ENCODE data around the gene FAM20A.

The FAM20A gene

GRCh38 chr17:68600931-68601564, at the start of gene FAM20A:
TSS of gene FAM20A (minus strand) at chr17:68601367. CDS start at chr17:68600666, 701 bp downstream.
- no peak for DNase-seq (ENCODE audit: low read depth in 1 of 2, low spot score in 1 of 2)

- DNase-seq (ENCODE audit: low read depth in 1 of 2, low spot score in 1 of 2) = no peak
Measured at GRCh38 chr17:68649324-68649723, 48.2 kb upstream of the FAM20A start.

DNA sequence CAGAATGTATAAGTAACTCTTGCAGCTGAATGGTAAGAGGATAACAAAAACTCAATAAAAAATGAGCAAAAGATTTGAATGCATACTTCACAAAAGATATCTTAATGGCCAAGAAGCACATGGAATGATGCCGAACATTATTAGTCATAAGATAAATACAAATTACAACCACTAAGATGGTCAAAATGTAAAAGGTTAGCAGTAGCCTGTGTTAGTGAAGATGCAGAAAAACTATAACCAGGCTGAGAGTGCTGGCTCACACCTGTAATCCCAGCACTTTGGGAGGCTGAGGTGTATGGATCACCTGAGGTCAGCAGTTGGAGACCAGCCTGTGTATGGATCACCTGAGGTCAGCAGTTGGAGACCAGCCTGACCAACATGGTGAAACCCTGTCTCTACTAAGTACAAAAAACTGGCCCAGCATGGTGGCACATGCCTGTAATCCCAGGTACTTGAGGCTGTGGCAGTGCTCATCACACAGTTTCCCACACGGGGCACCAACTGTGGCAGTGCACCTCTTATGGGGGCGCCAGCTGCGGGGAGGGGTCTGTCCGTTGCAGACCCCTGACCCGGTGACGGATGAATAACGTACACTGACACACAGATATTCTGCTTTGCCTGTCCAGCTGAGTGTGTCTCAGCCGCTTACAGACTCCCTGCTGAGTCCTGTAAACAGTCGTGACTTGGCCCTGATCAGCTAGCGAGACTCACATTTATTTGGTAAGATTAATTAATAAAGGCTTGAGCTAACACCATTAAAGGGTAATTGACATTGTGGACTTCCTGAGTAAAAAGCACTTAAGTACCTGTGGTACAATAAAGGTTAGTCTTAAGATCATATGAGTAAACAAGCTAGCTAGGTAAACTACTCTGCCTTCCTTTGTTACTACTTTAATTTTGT, 45.7 kb upstream of the FAM20A start:
- no peak for DNase-seq (ENCODE audit: low read depth in 1 of 2, low spot score in 1 of 2)

GRCh38 chr17:68642118-68642412, 40.9 kb upstream of the FAM20A start:
- DNase-seq (ENCODE audit: low read depth in 1 of 2, low spot score in 1 of 2) = no peak

DNA sequence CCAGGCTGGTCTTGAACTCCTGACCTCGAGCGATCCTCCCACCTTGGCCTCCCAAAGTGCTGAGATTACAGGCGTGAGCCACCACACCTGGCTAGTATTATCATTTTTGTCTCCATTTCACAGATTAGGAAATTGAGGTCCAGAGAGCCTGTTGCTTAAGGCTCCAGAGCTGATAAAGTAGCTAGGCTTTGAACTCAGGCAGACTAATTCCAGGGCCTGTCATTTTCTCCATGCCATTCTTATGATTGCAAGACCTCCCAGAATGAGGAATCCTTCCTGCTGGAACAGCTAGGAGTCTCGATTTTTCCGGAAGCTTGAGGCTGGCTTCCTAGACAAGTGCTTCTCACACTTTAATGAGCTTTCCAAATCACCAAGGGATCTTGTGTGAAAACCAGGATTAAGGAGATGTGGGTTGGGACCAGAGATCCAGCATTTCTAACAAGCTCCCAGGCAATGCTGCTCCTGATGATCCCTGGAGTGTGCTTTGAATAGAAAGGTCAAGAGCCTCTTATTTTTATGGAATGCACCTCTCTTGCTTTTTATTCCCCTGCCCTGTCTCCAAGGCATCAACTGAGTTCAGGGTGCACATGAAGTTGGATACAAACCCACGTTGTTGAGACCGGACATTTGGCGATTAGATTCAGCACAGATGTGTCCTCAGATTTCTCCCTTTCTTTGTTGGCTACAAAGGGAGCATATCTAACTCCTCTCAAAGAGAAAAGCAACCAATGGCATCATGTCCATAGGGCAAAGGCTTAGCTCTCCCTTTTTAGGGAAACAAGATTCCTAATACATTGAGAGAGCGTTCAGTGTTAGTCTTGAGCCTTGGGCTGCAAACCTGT, 40.3 kb upstream of the FAM20A start:
- no peak for DNase-seq (ENCODE audit: low read depth in 1 of 2, low spot score in 1 of 2)

DNA sequence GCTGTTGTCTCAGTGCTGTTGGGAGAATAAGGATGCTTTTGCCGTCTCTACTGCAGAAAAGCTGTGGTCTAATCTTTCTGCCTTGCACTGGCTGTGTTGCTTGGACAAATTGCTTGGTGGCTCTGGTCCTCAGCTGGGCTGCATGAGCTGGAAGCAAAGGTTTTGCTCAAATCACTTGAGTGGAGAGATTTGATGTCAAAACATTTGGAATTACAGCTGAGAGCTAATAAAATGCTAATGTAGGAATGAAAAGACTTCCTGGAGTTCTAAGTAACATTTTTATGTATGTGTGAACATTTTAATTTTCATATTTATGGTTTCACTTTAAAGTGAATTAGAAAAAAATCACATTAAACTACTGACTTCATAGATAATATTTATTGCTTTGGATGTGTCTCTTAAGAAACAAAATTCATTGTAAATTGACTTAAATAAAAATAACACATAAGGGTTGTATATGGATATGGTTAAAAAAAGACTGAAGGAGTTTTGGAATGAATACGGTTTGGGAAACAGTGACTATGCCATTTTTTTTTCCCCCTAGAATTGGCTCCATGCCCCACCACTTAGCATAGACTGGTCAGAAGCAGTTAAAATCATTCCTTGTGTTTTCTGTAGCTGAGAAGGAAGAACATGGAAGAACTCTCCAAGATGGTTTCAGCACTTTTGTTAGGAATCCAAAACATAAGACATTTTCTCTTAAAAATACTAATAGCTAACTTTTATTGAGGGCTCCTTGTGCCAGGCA, 39.2 kb upstream of the FAM20A start:
- no peak for DNase-seq (ENCODE audit: low read depth in 1 of 2, low spot score in 1 of 2)

GRCh38 chr17:68634345-68634876, 33.2 kb upstream of the FAM20A start:
- no peak for DNase-seq (ENCODE audit: low read depth in 1 of 2, low spot score in 1 of 2)

GRCh38 chr17:68628576-68628957, 27.4 kb upstream of the FAM20A start:
- DNase-seq (ENCODE audit: low read depth in 1 of 2, low spot score in 1 of 2) = no peak

DNA sequence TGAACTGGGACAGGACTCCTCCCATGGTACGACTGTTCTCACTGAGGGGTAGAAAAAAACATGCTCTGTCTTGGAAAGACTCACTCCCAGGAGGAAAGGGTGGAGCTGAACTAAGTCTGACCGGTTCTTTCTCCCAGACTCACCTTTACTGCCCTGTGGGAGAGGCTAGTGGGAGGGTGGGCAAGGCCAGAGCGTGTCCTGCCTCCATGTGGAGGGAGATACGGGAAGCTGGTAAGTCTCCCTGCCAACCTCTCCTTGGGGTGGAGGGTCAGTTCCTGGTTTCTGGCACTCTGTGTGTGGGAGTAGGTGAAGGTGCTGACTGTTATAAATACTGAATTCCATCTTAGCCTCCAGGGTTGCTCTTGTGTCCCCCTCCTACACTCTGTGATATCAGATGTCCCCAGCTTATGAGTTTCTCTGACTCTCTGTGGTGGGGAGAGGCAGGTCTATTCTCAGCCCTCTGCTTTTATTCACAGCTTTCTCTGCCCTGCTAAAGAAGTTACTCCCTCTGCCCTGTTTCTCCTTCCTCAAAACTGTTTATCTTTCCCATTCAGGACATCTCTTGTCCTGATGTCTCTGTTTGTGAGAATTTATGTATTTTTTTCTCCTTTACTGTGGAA, 26.9 kb upstream of the FAM20A start:
- no peak for DNase-seq (ENCODE audit: low read depth in 1 of 2, low spot score in 1 of 2)

DNA sequence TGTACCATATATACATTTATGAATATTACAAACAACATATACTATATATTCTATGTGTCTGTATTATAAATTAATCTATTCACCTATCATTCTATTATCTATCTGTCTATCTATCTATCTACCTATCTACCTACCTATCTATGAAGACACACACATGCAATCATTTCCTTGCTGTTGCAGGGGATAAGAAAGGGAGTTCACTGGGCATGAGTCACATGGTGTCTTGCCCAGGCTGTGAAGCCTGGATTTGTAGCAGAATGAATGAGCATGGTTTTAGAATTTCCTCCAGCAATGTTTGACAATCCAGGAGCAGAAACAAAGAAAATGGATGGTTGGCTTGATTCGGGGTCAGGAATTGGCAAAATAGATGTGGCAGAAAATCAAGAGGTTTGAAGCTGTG, 23.2 kb upstream of the FAM20A start:
- no peak for DNase-seq (ENCODE audit: low read depth in 1 of 2, low spot score in 1 of 2)

DNA sequence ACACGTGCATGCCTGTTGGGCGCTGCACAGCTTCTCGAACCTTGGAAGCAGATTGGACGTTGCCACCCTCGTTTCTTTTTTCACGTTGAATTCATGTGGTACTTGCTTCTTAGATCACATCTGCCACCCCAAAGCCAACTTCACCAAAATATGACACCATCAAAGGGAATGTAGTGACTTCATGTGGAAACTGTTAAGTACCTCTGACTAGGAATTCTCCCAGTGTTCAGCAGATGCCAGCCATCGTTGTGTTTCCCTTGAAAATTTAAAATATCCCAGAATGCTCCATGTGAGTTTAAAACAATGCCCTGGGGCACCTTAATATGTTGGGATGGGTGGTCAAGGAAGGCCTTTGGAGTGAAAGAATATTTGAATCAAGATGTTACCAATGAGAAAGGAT, 22.6 kb upstream of the FAM20A start:
- no peak for DNase-seq (ENCODE audit: low read depth in 1 of 2, low spot score in 1 of 2)

DNA sequence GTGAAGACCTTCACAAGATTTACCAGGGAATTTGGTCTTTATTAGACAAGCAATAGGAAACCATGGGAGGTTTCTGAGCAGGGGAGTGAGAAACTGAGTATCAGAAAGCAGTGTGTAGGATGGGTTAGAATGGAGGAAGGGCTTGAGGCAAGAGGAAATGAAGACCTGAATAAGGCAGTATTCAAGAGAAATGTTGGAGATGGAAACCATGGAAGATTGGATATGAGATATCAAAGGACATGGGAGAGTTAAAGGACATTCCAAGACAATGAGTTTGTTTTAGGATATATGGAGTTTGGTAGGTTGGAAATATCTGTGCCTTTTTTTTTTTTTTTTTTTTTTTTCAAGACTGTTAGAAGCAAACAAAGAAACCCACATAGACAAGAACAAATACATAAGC, 21.3 kb upstream of the FAM20A start:
- no peak for DNase-seq (ENCODE audit: low read depth in 1 of 2, low spot score in 1 of 2)

- DNase-seq (ENCODE audit: low read depth in 1 of 2, low spot score in 1 of 2) = no peak
Measured at GRCh38 chr17:68621065-68621464, 19.9 kb upstream of the FAM20A start.

GRCh38 chr17:68616334-68616733, 15.2 kb upstream of the FAM20A start:
- no peak for DNase-seq (ENCODE audit: low read depth in 1 of 2, low spot score in 1 of 2)

DNA sequence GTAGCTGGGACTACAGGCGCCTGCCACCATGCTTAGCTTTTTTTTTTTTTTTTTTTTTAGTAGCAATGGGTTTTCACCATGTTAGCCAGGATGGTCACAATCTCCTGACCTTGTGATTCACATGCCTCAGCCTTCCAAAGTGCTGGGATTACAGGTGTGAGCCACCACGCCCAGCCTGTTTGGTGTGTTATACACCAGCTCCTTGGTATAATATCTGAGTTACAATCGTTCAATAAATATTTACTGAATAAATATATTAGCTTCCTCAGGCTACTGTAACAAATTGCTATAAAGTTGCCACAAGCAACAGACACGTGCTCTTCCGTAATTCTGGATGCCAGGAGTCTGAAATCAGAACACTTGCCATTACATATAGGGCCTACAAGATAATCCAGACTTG, 13.6 kb upstream of the FAM20A start:
- no peak for DNase-seq (ENCODE audit: low read depth in 1 of 2, low spot score in 1 of 2)

GRCh38 chr17:68613739-68614298, 12.7 kb upstream of the FAM20A start:
- DNase-seq (ENCODE audit: low read depth in 1 of 2, low spot score in 1 of 2) = no peak

DNA sequence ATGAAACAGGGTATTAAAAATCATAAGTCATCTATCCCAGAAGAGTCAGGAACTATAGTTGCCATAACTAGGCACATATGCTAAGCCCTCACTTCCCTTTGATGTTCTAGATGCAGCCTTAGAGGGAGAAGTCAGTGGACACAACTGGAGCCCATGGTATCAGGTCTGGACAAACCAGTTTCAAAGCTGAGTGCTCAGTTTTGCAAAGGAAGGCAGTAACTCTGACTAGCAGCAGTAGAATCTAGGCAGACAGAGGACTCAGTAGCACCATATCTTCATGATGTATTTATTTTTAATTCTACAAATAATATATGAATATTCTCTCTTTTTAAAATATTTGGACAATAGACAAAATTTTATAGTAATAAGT, 11.7 kb upstream of the FAM20A start:
- DNase-seq (ENCODE audit: low read depth in 1 of 2, low spot score in 1 of 2) = no peak

DNA sequence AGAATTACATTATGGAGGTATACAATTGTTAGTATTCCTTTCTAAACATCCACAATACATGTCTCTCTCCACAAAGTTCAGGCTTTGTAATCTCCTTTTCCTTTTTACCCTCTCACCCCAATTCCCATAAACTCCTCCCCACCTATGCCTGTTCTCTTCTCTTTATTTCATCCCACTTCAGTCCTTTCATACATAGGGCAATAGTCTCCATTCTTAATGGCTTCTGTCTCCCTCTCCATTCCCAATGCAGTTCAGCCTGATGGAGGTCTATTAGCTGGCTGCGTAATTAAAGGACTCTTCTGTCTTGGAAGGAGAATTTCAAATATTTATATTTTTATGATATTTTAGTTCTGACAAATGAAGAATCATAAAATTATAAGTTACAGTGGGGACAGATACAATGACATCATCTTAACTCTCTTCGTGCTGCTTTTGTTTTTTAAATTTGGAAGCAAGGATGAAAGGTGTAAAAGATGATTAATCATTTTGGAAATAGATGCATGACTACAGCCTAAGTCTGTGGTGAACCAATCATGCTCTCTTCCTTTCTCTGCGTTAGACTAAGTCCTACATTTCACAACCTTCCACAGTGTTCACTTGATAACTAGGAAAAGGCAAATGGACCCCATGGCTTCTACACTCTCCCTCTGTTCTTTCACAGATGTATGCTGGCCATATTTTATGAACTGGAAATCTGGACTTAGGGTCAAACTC, 11.2 kb upstream of the FAM20A start:
- no peak for DNase-seq (ENCODE audit: low read depth in 1 of 2, low spot score in 1 of 2)

DNA sequence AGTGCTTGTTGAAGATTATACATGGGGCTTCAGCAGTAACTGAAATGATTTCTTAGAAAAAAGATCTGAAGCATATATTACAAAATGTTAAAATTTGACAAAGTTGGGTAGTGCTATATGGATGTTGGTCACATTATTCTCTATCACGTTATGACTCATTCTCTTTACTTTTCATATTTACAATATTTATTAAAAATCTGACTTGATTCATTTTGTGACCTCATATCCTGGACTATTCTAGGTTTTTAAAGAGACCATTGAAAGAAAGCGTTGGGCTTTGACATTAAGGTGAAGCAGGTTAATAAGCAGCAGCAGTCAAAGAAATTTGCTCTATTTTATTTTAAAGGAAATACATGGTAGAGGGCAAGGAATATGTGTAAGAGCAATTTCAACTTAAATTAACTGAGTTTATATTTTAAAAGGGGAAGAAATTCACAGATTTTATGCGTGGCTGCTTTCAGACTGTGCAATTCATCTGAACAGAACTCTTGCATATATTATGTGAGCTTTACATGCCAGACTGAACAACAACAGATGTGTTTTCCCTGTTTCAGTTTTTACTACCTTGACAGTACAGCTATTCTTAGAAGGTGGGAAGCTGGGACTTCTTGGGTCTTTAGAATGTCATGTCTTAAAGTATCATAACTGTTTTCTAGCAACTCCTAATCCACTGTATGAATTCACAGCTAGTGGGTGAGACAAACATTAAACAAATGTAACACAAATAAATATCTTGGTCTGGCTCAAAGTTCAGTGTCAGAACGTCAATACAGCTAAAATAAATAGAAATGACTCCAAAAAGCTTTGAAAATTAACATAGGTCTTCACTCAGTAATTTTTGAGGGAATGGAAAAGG, 10.4 kb upstream of the FAM20A start:
- DNase-seq (ENCODE audit: low read depth in 1 of 2, low spot score in 1 of 2) = no peak
